OCI-LY7 (cell line): ENCODE results near the gene DERL3.

Experiments
- CTCF ChIP-seq: fragments of 200-600 bp; sonication (generic); conservative IDR thresholded peaks from 2 replicates; pipeline ENCODE4 v1.5.1; 2014; ENCODE audit warnings: mild to moderate bottlenecking, antibody characterized with exemption, low read length, moderate library complexity, mixed read lengths
- EZH2phosphoT487 ChIP-seq: fragments of 200-600 bp; sonication (generic); IDR thresholded peaks from 2 replicates; pipeline ENCODE4 v1.6.1; 2018; ENCODE audit warnings: low read depth, borderline replicate concordance, mild to moderate bottlenecking, mixed run types, antibody characterized with exemption, low read length, moderate library complexity, mixed read lengths

GRCh38 chr22:23882370-23882769 is 43.6 kb upstream of the DERL3 start:
- TF ChIP-seq CTCF = no peak
- no peak for TF ChIP-seq EZH2phosphoT487
